GM19025 (cell line): ENCODE data around the gene PCDHA11.
"Not testable (repeated sequence)": the region's sequence is repeated elsewhere in the genome, so short reads cannot be mapped to it uniquely, and the experiment has no call there.

Experiments used
- ATAC-seq: cut with Tn5 transposase; IDR thresholded peaks from one replicate; pipeline ENCODE4 v1.9.1; 2021; ENCODE audit warnings: mild to moderate bottlenecking, low read depth, moderate library complexity; ENCODE audit not compliant: unreplicated experiment

Gene PCDHA11

DNA sequence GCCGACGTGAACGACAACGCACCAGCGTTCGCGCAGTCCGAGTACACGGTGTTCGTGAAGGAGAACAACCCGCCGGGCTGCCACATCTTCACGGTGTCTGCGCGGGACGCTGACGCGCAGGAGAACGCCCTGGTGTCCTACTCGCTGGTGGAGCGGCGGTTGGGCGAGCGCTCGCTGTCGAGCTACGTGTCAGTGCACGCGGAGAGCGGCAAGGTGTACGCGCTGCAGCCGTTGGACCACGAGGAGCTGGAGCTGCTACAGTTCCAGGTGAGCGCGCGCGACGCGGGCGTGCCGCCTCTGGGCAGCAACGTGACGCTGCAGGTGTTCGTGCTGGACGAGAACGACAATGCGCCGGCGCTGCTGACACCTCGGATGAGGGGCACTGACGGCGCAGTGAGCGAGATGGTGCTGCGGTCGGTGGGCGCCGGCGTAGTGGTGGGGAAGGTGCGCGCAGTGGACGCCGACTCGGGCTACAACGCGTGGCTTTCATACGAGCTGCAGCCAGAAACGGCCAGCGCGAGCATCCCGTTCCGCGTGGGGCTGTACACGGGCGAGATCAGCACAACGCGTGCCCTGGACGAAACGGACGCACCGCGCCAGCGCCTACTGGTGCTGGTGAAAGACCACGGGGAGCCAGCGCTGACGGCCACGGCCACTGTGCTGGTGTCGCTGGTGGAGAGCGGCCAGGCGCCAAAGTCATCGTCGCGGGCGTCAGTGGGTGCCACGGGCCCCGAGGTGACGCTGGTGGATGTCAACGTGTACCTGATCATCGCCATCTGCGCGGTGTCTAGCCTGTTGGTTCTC is 18.7 kb upstream of the PCDHA11 start:
- ATAC-seq: not testable (repeated sequence)

DNA sequence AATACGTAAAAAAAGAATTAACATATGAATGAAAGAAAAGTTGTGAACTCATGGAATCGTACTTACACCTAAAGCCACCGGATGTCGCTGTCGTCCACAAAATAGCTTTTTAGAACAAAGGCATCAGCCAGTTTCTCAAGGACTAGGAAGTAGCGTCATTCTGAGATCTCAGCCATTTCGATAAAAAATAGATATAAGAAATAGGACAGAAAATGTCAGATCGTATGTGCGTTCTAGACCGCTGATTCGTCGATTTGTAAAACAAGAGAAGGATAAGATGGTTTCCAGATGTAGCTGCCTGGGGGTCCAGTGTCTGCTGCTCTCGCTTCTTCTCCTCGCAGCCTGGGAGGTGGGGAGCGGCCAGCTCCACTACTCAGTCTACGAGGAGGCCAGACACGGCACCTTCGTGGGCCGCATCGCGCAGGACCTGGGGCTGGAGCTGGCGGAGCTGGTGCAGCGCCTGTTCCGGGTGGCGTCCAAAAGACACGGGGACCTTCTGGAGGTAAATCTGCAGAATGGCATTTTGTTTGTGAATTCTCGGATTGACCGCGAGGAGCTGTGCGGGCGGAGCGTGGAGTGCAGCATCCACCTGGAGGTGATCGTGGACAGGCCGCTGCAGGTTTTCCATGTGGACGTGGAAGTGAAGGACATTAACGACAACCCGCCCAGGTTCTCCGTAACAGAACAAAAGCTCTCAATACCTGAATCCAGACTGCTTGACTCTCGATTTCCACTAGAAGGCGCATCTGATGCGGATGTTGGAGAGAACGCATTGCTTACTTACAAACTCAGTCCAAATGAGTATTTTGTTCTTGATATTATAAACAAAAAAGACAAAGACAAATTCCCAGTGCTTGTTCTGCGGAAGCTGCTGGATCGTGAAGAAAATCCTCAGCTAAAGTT is 12.7 kb upstream of the PCDHA11 start, which contains the start of gene PCDHA10:
TSS of gene PCDHA10 (plus strand) at position 126 of the 903 bp plus-strand sequence. CDS start at position 278, 152 bp downstream.
- ATAC-seq: no peak

DNA sequence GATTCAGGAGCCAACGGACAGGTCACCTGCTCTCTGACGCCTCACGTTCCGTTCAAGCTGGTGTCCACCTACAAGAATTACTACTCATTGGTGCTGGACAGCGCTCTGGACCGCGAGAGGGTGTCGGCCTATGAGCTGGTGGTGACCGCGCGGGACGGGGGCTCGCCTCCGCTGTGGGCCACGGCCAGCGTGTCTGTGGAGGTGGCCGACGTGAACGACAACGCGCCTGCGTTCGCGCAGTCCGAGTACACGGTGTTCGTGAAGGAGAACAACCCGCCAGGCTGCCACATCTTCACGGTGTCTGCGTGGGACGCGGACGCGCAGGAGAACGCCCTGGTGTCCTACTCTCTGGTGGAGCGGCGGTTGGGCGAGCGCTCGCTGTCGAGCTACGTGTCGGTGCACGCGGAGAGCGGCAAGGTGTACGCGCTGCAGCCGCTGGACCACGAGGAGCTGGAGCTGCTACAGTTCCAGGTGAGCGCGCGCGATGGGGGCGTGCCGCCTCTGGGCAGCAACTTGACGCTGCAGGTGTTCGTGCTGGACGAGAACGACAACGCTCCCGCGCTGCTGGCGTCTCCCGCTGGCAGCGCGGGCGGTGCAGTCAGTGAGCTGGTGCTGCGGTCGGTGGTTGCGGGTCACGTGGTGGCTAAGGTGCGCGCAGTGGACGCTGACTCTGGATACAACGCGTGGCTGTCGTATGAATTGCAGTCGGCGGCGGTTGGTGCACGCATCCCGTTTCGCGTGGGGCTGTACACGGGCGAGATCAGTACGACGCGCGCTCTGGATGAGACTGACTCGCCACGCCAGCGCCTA is 11.4 kb upstream of the PCDHA11 start:
- no peak for ATAC-seq

DNA sequence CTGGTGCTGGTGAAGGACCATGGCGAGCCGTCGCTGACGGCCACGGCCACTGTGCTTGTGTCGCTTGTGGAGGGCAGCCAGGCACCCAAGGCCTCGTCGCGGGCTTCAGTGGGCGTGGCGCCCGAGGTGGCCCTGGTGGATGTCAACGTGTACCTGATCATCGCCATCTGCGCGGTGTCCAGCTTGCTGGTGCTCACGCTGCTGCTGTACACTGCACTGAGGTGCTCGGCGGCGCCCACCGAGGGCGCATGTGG is 10.8 kb upstream of the PCDHA11 start:
- no peak for ATAC-seq

DNA sequence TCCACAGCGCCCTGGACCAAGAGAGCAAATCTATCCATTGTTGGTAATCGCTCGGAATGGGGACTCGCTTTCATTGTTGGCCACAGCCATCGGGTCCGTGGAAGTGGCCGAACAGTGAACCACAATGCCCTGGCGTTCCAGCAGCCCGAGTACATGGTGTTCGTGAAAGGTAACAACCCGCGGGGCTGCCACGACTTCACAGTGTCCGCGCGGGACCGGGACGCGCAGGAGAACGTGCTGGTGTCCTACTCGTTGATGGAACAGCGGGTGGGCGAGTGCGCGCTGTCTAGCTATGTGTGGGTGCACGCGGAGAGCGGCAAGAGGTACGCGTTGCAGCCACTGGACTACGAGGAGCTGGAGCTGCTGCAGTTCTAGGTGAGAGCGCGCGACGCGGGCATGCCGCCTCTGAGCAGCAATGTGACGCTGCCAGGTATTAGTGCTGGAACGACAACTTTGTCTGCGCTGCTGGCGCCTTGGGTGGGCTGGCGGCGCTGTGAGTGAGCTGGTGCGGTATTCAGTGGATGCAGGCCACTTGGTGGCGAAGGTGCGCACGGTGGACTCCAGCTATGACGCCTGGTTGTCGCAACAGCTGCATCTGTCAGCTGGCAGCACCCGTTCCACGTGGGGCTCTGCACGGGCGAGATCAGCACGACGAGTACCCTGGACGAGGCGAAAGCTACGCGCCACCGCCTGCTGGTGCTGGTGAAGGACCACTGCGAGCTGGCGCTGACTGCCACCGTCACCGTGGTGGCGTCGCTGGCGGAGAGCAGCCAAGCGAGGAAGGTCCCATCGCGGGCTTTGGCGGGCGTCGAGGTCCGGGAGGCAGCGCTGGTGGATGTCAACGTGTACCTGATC is 6.1 kb upstream of the PCDHA11 start:
- no peak for ATAC-seq

DNA sequence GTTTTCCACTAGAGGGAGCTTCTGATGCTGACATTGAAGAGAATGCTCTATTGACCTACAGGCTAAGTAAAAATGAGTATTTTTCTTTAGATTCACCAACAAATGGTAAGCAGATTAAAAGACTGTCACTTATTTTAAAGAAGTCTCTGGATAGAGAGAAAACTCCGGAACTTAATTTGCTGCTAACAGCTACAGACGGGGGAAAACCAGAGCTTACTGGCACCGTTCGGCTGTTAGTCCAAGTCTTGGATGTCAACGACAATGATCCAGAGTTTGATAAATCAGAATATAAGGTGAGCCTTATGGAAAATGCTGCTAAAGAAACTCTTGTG is 764 bp downstream of the PCDHA11 start:
- no peak for ATAC-seq

DNA sequence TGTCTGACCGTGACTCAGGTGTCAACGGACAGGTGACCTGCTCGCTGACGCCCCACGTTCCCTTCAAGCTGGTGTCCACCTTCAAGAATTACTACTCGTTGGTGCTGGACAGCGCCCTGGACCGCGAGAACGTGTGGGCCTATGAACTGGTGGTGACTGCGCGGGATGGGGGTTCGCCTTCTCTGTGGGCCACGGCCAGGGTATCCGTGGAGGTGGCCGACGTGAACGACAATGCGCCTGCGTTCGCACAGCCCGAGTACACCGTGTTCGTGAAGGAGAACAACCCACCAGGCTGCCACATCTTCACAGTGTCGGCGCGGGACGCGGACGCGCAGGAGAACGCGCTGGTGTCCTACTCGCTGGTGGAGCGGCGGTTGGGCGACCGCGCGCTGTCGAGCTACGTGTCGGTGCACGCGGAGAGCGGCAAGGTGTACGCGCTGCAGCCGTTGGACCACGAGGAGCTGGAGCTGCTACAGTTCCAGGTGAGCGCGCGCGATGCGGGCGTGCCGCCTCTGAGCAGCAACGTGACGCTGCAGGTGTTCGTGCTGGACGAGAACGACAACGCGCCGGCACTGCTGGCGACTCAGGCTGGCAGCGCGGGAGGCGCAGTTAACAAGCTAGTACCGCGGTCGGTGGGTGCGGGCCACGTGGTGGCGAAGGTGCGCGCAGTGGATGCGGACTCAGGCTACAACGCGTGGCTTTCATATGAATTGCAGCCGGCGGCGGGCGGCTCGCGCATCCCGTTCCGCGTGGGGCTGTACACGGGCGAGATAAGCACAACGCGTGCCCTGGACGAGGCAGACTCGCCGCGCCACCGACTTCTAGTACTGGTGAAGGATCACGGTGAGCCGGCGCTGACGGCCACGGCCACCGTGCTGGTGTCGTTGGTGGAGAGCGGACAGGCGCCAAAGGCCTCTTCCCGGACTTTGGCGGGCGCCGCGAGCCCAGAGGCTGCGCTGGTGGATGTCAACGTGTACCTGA is 1.8 kb downstream of the PCDHA11 start:
- no peak for ATAC-seq

DNA sequence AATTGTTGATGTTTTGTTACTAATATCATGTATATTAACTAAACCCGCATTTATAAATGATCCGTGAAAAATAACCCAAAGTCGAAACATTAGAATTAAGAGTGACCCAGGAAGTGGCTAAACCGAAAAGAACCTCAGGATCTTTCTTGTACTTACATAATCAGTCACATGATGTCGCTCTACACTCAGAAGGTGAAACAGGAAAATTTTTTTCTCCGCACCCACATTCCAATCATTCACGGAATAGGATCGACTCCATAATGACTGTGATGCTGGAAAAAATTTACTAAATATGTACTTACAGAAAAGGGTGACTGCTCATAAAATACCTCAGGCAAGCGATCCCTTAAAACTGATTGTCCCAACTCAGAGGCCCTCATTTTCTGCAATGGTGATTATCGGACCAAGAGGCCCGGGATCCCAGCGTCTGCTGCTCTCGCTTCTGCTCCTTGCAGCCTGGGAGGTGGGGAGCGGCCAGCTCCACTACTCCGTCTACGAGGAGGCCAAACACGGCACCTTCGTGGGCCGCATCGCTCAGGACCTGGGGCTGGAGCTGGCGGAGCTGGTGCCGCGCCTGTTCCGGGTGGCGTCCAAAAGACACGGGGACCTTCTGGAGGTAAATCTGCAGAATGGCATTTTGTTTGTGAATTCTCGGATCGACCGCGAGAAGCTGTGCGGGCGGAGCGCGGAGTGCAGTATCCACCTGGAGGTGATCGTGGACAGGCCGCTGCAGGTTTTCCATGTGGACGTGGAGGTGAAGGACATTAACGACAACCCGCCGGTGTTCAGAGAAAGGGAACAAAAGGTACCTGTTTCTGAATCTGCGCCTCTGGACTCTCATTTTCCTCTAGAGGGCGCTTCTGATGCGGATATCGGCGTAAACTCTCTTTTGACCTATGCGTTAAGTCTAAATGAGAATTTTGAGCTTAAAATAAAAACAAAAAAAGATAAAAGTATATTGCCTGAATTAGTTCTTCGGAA is 6.6 kb downstream of the PCDHA11 start, which contains the start of gene PCDHA12:
TSS of gene PCDHA12 (plus strand) at position 224 of the 981 bp plus-strand sequence. CDS start at position 389, 165 bp downstream.
- ATAC-seq: no peak

DNA sequence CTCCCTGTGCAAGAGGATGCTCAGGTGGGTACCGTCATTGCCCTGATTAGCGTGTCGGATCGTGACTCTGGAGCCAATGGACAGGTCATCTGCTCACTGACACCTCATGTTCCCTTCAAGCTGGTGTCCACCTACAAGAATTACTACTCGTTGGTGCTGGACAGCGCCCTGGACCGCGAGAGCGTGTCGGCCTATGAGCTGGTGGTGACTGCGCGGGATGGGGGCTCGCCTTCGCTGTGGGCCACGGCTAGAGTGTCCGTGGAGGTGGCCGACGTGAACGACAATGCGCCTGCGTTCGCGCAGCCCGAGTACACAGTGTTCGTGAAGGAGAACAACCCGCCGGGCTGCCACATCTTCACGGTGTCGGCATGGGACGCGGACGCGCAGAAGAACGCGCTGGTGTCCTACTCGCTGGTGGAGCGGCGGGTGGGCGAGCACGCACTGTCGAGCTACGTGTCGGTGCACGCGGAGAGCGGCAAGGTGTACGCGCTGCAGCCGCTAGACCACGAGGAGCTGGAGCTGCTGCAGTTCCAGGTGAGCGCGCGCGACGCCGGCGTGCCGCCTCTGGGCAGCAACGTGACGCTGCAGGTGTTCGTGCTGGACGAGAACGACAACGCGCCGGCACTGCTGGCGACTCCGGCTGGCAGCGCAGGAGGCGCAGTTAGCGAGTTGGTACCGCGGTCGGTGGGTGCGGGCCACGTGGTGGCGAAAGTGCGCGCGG is 7.9 kb downstream of the PCDHA11 start:
- ATAC-seq: not testable (repeated sequence)

DNA sequence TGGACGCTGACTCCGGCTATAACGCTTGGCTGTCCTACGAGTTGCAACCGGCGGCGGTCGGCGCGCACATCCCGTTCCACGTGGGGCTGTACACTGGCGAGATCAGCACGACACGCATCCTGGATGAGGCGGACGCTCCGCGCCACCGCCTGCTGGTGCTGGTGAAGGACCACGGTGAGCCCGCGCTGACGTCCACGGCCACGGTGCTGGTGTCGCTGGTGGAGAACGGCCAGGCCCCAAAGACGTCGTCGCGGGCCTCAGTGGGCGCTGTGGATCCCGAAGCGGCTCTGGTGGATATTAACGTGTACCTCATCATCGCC is 8.5 kb downstream of the PCDHA11 start:
- ATAC-seq: no peak

DNA sequence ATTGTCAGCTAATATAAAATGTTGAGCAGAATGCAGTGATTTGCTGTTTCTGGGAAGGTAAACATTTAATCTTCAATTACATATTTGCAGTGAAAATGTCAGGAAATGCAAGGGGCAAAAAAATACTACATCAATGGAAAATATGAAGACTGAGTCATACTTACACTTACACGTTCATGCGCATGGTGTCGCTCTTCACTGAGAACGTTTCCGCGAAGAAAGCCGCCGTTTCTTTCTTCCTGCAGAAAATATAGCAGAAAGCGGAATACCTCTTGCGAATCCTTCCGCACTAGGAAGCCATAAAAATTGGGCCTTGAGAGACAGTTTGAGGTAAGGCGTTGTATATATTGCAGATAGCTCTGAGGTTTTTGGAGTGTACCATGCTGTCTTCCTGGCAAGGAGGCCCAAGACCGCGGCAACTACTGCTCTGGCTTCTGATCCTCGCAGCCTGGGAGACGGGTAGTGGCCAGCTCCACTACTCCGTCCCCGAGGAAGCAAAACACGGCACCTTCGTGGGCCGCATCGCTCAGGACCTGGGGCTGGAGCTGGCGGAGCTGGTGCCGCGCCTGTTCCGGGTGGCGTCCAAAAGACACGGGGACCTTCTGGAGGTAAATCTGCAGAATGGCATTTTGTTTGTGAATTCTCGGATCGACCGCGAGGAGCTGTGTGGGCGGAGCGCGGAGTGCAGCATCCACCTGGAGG is 13.3 kb downstream of the PCDHA11 start, which contains the start of gene PCDHA13:
TSS of gene PCDHA13 (plus strand) at position 236 of the 702 bp plus-strand sequence. CDS start at position 381, 145 bp downstream.
- no peak for ATAC-seq

DNA sequence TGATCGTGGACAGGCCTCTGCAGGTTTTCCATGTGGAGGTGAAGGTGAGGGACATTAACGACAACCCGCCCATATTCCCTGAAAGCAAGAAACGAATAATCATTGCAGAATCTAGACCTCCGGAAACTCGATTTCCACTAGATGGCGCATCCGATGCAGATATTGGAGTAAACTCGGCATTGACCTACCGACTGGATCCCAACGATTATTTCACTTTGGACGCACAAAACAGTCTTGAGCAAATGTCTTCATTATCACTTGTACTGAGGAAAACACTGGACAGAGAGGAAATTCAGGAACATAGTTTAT is 13.8 kb downstream of the PCDHA11 start:
- no peak for ATAC-seq

DNA sequence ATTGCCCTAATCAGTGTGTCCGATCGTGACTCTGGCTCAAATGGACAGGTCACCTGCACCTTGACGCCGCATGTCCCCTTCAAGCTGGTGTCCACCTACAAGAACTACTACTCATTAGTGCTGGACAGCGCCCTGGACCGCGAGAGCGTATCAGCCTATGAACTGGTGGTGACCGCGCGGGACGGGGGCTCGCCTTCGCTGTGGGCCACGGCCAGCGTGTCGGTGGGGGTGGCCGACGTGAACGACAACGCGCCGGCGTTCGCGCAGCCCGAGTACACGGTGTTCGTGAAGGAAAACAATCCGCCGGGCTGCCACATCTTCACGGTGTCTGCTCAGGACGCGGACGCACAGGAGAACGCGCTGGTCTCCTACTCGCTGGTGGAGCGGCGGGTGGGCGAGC is 14.6 kb downstream of the PCDHA11 start:
- ATAC-seq: no peak

DNA sequence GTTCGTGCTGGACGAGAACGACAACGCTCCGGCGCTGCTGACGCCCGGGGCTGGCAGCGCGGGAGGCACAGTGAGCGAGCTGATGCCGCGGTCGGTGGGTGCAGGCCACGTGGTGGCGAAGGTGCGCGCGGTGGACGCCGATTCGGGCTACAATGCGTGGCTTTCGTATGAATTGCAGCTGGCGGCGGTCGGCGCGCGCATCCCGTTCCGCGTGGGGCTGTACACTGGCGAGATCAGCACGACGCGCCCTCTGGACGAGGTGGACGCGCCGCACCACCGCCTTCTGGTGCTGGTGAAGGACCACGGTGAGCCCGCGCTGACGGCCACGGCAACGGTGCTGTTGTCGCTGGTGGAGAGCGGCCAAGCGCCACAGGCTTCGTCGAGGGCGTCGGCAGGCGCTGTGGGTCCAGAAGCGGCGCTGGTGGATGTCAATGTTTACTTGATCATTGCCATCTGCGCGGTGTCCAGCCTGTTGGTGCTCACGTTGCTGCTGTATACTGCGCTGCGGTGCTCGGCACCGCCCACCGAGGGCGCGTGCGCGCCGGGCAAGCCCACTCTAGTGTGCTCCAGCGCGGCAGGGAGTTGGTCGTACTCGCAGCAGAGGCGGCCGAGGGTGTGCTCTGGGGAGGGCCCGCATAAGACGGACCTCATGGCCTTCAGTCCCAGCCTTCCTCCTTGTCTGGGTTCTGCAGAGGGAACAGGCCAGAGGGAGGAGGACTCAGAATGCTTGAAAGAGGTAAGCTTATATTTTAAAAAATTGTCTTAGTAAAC is 15.4 kb downstream of the PCDHA11 start:
- no peak for ATAC-seq

DNA sequence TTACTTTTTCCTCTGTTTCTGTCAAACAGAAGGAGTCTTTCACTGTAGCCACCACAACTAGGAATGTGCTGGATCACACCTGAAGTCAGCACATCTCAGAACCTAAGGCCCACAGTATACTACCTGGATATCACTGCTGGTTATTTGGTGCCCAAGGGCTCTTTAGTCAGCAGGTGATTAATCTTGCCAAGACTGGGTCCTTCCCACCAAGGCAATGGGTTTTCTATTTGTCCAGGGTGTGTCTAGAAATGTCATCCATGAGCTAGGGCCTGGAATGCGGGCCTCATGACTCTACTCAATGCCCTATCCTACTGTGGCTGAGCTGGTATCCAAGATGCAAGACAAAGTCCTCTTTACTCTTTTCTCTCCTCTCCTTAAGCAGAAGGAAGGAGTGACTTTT is 47.6 kb downstream of the PCDHA11 start:
- ATAC-seq: no peak
